Right kidney (tissue), 1 donor: ENCODE data around the gene HYAL3.

Experiments
- DNase-seq: peaks from one replicate; pipeline ENCODE4 v3.0.0-alpha.2; 2016

HYAL3 gene

DNA sequence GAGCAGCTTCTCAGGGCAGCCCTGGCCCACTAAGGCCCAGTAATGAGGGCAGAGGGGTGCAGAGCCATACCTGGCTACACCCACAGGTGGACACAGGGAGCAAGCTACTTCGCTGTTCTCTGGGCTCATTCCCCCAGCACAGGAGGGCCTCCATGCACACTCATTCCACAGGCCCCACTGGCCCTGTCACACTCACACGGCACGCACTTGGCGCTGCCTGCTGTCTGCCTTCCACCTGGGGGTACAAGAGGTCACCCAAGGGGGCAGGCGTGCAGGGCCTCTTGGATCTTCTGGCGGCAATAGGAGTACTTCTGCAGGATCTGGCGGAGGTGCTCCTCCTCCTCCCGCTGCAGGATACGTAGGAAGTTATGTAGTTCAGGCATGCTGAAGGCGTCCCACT, 31.1 kb upstream of the HYAL3 start:
- DNase-seq: no peak

DNA sequence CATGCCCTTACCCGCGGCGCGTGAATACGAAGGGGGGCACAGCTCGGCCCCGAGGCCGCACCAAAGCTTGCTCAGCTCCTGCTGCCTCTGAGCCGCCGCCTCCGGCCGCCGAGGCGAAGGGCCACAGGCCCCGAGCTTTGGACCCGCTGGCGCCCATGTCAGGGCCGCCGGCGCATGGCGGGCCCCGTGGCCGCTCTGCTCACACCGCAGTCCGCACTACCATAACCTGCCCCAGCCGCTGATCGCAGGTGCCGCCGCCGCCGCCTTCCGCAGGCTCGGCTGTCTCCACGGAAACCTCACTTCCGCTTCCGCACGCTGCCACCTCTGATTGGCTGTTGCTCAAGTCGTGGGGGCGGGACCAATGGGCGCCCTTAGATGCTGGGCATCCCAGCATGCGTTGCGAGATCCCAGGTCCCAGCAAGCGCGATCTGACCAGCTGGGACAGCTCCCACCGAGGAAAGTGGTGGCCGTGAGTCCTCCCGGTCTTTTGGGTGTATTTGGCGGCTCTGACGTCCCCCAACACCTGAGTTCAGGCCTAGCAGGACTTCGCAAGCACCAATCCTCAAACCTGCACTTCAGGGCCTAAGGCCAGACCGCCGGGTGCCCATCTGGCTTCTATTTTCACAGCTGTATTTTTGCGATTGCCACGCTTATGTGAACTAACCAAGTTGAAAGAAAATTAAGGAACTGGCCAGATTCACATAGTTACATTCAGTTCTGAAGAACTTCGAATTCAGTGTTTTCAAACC, 28.9 kb upstream of the HYAL3 start, which contains the start of gene TUSC2:
TSS of gene TUSC2 (minus strand) at position 281 of the 749 bp plus-strand sequence. CDS start at position 157, 124 bp downstream.
- DNase-seq: peak; percentile 85

DNA sequence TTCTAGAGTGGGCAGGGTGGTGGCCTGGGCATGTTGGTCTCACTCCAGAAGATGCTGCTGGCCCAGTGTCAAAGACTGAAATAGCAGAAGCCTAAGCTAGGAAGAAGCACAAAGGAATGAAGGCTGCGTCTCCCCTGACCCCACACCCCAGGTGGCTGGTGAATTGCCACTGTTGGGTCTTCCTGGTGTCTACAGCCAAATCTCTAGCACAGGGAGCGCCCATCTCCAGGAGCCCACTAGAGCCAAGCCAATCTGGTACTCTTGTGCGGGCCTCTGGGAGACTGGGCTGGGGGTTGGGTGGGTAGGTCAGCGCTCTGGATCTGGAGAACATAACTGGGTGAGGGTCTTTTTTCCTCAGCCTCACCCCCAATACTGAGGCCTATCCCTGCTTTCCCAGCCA, 27.9 kb upstream of the HYAL3 start:
- DNase-seq: no peak

DNA sequence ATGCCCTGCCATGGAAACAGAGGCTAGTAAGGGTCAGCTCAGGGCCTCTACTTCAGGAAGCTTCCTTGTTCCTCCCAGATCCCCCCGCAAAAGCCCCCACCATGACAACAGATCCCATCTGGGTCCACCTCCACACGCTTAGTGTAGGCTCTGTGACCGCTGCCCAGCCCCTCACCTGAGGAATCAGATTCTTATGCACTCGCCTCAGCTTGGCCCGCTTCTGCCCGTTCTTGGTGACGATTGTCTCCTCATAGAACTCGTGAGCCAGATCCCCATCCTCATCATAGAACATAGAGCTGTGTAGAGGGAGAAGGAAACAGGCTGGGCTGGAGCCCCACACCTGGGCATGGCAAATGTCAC, 27.0 kb upstream of the HYAL3 start:
- no peak for DNase-seq

DNA sequence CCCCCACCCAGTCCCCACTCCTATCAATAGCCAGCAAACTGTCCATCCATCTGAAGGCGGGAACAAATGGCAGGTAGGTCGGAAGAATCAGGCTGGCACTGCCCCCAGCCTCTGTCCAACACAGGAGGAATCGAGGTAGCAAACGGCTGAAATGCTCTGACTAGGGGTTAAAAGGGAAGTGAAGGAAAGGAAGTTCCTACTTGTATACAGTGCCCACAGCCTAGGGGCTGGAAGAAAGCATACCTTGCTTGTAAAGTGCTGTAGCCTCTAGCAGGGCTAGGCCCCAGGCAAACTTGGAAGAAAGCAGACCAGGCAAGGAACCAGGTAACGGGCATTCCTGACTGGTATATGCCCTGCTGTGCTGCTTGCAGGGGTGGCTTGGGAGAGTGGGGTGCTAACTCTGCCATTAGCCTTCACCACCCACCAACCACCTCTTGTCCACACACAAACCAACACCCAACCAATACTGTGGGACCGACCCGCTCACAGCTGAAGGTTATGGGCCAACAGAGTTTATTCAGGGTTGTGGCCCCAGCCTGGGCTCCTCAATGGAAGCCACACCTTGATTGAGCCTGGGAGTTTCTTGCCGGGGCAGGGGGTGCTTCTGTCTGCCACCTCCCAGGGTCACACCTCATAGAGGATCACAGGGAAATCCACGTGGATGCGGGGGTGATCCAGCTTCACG, 26.4 kb upstream of the HYAL3 start:
- DNase-seq: no peak

DNA sequence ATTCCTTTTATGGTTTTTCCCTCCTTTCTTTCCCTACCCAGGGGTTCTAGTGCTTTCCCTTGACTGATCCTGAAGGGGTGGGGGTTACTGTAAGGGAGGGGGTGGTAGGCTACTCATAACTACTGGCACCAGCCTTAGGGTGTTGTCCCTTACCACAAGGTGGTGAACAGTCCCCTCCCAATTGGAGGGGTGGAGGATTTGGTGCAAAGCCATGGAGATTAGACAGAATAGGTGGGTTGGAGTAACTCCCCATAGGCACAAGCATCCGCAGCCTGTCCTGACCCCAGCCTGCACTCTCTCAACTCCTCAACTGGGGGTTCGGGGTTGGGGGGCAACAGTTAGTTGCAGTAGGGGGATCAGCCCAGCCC, 25.9 kb upstream of the HYAL3 start:
- DNase-seq: no peak

DNA sequence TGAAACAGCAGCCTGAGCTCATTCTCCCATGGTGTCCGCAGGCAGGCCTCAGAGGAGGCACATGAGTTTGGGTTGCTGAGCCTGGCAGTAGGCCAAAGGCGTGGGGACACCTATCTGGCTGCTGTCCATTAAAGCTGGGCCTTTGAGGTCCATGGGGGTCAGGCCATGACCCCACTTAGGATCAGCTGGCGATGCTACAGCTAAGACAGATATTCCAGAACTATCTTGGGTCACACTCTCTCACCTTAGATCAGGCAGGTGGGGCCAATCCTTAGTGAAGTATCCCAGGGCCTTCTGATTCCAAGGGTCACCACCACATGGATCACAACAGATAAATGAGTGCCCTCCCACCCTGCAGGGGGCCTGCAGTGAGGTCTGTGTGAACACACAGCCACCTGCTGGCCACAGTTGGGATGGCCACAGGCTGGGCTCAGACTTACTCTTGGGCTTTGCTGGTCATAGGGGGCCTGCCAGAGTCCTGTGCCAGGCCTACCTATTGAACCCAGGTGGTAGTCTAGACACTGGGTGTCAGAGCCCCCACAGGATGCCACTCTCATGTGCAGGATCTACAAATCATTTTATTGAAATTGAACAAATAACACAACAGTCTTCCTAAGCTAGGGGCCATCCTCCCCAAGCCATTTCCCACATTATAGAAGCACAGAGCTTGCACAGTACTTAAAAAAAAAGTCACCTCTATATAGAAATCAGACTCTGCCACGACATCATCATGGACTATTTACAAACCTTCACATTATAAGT, 25.3 kb upstream of the HYAL3 start:
- no peak for DNase-seq

DNA sequence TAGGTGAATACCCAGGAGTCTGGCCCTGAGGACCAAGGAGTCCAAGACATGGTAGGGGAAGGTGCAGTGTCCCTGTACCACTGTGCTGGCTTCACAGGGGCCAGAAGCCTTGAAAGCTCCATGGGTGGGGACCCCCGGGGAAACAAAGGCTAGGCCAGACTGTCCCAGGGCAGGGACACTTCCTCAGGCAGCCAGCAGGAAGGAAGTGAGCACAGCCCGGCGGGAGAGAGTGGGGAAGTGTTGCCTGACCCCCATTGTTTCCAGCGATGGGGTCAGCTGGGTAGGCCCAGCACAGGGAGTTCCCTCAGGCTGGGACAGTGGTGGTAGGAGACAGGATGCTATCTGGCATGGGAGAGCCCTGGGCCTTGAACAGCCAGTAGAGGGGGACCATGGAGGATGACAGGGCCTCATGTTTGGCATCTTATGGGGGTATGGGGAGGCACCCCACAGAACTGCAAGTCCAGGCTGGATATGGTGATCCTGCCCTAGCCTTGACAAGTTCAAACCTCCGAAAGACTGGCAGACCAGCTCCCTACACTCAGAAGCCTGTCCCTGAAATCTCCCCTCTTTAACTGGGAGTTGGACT, 24.5 kb upstream of the HYAL3 start:
- DNase-seq: no peak

DNA sequence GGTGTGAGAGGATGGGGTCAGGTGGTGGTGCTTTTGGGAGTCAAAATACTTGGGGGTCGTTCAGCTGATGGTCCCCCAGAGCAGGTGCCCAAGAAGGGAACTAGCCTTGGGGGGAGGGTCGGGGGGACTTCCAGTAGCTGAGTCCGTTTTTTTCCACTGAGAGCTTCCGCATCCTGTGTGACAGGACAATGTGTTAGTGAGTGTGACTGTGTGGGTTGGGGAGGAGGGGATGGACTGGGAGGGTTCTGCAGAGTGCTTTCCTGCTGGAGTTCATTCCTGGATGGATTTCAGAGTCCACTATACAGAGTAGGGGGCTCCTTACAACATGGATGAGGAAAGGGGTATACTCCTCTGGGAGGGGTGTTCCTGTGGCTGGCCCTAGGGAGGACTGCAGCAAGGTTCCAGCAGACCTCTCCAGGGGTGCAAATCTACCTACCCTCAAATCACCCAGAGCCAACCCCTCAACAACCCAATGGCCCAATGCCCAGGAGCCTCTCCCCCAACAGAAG, 23.9 kb upstream of the HYAL3 start:
- no peak for DNase-seq

DNA sequence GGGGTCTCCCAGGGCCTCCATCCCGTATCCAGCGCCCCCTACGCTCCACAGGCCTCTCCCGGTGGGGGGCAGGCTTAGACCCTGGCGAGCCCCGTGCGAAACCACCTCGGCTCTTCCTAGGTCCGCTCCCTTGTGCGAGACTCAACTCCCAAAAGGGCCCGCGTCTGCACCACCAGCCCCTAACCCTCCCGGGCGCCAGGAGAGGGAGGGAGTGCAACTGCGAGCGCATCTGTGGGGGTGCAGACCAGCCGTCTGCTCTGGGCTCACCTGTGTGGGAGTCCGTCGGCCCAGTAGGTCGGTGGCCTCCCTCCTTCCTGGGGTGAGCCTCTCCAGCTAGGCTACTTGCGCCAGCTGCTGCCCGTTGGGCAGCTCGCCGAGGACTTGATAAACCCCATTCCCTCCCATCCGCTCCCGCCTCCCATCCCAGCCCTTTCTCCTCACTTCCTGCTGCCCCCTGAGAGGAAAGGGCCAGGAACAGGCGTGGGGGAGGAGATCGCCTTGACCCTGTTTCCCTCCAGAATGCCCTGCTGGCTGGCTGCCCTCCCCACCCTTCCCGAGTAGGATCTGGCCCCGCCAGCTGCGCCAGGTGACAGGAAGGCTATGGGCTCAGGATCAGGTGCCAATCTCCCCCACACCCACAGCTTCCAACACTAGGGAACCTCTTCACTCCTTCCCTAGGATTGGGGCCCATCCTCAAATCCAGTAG, 23.3 kb upstream of the HYAL3 start, which contains the start of gene HYAL2:
TSS of gene HYAL2 (minus strand) at position 360 of the 706 bp plus-strand sequence. CDS start 2,256 bp downstream, outside the sequence.
- DNase-seq: peak; percentile 73

DNA sequence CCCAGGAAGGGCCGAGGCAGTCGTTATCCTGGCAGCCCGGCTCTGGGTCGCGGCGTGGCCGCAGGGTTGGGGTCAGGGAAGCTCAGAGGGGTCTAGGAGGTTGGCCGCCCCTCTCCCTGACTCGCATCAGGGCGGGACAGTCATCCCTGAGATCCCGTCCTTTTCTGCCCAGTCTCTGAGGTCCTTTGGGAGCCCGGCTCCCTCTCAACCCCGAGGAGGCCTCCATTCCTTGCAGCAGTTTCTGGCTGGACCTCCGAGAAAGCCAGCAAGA, 22.8 kb upstream of the HYAL3 start:
- no peak for DNase-seq

DNA sequence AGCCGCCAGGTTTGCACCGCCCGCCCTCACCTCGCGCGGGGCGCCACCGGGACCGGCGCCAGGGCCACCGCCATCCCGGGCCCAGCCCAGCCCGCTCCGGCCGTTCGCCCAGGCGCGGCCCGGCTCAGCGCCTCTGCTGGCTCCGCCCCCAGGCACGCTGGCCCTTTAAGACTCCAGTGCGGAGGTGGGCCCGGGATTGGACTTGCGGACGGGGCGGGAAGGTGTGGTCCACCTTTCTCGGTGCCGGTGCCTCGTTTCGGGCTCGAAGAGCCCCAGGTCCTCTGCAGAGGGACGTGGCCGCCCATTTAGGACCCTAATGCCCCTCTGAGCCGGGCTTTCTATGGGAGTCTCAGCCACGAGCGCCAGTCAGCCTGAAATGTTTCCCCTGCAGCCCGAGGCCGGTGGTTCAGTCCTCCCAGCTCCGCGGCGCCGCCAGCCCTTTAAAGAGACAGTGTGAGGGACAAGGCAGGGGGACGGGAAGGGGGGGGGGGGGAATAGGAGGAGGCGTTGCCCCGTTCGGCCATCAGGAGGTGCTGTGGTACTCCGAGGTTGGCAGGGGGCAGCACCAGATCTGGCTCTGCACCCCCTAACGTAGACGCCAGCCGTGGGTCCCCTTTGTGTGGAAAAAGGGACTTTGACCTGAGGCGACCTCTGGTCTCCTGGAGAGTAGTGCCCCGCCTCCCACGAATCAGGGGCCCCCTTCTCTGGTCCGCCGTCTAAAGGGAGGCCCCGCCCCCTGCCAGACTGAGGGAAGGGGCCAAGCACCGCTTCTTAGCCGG, 22.3 kb upstream of the HYAL3 start:
- peak; percentile 100 for DNase-seq

DNA sequence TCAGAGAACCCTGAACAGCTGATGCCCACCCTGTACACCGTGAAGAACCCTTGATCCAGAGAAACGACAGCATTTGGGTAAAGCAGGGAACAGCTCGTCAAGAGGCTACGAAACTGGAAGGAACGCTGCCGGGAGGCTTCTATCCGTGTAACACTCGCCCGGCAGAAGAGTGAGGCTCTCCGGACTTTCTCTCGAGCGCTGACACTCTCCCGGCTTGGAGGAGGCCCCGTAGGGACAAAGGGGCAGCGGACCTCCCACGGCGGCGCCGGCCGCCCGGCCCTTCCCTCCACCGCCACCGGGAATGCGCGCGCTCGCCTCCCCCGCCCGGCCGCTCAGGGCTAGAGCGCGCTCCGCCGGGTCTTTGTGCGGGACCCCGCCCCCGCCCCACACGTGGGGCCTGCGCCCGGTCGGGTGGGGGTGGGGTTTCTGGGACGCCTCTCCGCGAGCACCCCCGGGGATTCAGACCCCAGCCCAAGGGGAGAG, 21.7 kb upstream of the HYAL3 start:
- peak; percentile 99 for DNase-seq

DNA sequence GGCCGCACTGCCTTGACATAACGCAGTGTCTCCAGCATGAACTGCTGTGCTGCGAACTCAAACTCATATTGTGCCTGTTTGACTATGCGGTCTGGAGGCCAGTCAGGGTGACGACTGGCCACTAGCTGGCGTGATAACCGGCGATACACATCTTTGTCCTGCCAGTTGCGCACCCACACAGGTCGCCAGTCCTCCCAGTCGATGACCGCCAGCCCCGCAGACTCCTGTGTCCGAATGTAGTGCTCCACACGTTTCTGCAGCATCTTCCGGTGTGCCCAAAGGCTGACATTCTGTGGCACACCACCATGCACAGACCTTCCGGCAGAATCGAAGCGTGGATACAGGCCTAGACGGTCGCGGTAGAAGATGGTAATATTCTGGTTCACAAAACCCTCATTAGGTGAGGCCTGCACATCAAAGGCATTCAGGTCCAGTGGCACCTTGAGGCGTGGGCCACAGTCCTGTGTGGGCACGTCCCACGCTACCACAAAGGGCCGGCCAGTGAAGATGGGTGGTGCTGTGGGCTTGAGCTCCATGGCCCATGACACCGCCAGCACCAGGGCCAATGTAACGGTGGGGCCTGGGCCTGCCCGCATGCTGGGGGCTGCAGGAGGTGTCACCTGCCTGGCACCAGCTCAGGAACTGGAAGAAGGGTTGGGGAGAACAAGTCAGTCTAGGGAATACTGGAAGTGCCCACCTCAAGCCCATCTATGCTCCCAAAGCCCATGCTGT, 20.9 kb upstream of the HYAL3 start:
- DNase-seq: no peak

DNA sequence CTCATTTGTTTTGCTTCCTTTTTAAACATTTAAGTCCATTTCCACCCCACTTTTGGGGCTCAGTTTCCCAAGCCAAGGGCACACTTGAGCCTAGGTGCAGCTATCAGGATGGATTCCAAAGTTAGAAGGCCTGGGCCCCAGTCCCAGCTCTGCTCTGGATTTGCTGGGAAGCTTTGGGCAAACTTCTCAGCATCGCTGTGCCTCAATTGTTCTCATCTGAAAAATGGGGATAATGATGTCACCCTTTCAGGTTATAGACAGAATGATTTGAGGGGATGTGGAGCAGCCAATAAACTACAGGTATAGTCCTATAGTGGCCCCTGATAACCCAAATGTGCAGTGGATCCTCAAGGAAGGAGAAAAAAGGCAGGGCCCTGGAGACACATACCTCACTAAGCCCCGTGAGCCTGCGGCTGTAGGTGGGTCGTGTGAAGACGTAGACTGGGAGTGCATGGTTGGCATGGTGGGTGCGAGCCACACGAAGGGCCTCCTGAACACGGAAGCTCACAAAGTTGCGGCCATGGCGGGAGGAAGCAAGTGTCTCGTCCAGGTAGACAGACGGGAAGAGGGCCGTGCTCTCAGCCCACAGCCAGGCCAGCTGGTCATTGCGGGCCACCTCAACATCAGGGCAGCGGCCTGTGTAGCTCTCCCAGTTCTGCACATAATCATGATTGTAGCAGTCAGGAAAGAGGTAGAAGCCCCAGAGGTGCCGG, 20.1 kb upstream of the HYAL3 start:
- DNase-seq: no peak

DNA sequence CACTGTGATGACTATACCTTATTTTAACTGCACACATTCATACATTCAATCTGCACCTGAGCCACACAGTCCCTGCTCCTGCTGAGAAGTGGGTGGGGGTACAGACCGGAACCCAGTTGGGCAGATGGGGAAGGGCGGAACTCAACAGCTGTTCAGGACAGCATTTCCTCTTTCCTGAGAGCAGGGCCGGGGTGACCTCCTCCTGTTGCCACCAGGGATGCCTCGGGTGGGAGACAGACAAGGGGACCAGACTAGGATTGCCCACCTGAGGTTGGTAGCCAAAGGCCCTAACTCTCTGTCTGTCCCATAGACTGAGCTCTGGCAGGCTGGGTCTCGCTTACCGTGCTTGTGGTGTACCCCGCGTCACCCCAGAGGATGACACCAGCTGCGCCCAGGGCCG, 19.4 kb upstream of the HYAL3 start:
- DNase-seq: no peak

DNA sequence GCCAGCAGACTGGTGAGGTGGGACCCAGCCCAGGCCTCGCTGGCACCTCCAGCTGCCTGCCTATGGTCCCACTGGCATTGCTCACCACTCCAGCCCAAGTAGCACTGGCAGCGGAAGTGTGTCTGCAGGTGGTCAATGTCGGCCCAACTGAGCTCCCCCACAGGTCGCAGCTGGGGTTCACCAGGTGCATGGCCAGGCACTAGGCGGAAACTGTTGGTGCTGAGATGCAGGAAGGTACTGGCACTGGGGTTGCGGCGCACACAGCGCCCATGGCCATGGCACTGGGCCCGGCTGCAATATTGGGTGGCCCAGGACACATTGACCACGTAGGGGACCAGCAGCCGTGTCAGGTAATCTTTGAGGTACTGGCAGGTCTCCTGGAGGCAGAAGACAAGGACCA, 19.0 kb upstream of the HYAL3 start:
- DNase-seq: no peak

DNA sequence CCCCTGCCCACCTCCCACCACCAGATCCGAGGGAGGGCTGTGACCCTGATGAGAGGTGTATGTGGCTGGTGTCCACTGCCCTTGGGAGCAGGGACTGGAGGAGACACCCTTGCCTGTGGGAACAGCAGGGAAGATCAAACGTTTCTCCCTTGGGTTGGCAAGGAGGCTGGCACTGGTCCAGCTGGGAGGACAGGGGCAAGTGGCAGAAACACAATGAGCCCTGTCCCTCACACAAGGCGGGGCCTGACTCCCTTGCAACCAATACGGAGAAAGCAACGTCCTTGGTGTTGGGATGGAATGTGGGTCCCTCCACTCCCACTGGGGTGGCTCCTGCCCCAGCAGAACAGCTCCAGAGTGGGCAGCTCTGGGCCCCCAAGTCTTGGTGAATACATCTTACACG, 18.1 kb upstream of the HYAL3 start:
- DNase-seq: no peak

DNA sequence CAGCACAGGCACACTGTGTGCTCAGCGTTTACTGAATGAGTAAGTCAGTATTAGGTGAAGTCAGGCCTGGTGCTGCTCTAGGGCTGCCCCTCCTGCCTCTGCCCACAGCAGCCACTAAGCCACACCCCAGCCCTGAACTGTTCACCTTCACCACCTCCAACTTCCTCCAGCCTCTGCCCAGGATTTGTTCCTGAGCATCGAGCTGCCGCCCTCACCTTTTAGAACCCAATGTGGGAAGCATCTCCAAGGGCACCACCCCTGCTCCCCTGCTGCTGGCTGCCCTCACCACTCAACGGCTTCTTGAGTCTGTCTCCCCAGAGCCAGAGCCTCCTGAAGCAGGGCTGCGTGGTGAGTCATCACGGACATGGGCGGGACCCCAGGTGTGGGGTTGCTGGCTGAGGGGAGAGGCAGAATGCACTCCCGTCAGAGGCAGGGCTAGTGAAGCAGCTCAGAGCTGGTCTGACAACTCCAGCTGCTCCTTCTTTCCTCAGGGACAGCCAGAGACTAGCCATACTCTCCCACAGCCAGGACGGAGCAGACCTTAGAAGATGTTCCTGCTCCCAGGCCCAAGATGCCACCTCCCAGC, 17.5 kb upstream of the HYAL3 start:
- DNase-seq: no peak

DNA sequence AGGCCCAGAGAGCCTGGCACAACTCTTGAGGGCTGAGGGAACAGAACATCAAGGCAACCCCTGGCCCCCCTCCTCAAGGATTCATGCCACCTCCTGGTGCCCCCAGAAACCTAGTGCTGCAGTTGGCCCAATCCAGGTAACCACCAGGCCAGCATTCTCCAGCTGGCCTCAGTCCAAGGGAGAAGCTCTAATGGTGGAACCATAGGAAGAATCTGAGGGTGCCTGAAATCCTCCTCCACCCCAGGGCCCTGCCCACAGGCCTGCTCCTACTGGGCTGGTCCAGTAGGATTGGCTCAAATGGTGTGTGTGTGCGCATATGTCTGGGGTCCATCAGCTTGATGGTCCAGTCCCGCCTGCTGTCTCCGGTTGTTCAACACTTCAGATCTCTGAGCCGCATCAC, 15.6 kb upstream of the HYAL3 start:
- no peak for DNase-seq
